Prostate gland (tissue), 2 donors: ENCODE results near the gene CFAP46. TPM values are rescaled to one million over a fixed set of nuclear protein-coding genes. Genes with fewer than 3 reads are reported as not detected.

Experiments
- DNase-seq: peaks from one replicate; pipeline ENCODE4 v3.0.0-alpha.2; 2019; ENCODE audit warnings: low spot score
- H3K27ac ChIP-seq, 2 donors: fragments of 200-600 bp; sonication (generic); 2 replicates each; pipeline ENCODE4 v1.5.1; 2017 to 2019
- H3K27me3 ChIP-seq: fragments of 200-600 bp; sonication (generic); replicated peaks from 2 replicates; pipeline ENCODE4 v1.5.1; 2019; ENCODE audit not compliant: insufficient read depth
- H3K36me3 ChIP-seq, 2 donors: fragments of 200-600 bp; sonication (generic); 1 replicate in 1 of 2; 2 replicates in 1 of 2; pipeline versions ENCODE4 v1.5.1 to v1.8.1; 2017 to 2019
- H3K4me1 ChIP-seq: fragments of 200-600 bp; sonication (generic); replicated peaks from 2 replicates; pipeline ENCODE4 v1.5.1; 2019
- H3K4me3 ChIP-seq, 2 donors: fragments of 200-600 bp; sonication (generic); 2 replicates each; pipeline ENCODE4 v1.5.1; 2017 to 2019
- H3K9me3 ChIP-seq: fragments of 200-600 bp; sonication (generic); 2 replicates; pipeline ENCODE4 v1.5.1; 2017
- POLR2A ChIP-seq: fragments of 450-650 bp; IDR thresholded peaks from one replicate; pipeline ENCODE4 v1.6.1; 2016; ENCODE audit warnings: antibody characterized with exemption, mild to moderate bottlenecking
- POLR2AphosphoS5 ChIP-seq: sonication (generic); formaldehyde crosslinking; IDR thresholded peaks from one replicate; pipeline ENCODE4 v1.6.1; 2017; ENCODE audit warnings: antibody characterized with exemption
- WGBS: methylation state at CpG from one replicate; pipeline ENCODE4 v1.1.5; 2018; 5-methylcytosine and 5-hydroxymethylcytosine counted together
- intact Hi-C: fragments of 100-400 bp; cut with DNase I; formaldehyde crosslinking; loops from one replicate; pipeline ENCODE4 v1.14.2; 2022
- total RNA-seq, 2 donors: library from RNA; depleted of rRNA; stranded (reverse); fragments of >200 nt; gene quantifications; one replicate each; pipeline ENCODE4 v1.1.0, GENCODE V29; 2016
- TF ChIP-seq, protein P1 (sequence below), 4 experiments: fragments of 200-600 bp in 2 of 4; fragments of 450-650 bp in 2 of 4; sonication (generic) in 2 of 4; IDR thresholded peaks; 1 replicate in 3 of 4; 2 replicates in 1 of 4; pipeline ENCODE4 v1.5.1; 2016 to 2019; ENCODE audit warnings: antibody characterized with exemption in 4 of 4, mild to moderate bottlenecking in 2 of 4, moderate library complexity in 2 of 4

CFAP46 gene
- total RNA-seq, 2 donors from 2014 or later = 1.4 to 9.3 TPM

DNA sequence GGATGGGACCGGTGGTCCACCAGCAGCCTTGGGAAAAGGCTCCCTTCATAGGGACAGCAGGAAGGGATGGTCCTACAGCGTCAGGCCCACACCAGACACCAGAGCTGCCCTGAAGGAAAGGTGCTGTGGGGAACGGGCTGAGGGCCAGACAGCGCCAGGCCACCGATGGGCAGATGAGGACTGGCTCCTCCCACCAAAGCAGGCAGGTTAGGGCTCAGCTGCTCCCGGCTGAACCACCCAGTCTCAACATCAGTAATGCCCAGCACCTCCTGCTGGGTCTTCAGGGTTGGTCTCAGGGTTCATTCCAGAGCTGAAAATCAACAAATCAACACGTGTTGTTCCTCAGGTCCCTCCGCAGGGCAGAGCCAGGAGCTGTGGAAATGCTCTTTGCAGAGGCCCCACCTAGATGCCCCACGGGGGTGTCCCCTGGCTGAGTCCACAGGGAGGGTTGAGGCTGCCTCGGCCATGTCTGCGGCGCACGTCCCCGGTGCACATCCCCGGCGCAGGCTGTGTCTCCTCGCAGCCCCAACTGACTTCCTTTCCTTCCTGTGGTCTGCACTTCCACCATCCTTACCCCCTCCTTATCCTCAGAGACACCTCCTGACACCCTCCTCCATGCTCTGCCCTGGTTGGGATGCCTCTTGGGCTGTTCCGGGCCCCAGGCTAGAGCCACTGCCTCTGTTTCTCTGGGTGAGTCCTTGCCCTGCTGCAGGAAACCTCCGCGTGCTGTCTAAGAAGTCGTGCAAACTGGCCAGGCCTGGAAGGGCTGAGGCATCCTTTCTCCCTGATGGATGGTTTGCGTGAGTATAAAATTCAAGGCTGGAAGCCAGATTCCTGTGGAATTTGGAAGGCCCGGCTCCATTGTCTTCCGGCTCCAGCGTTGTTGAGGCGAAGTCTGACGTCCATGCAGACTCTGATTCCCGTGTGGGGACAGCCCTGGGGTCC is 32.8 kb upstream of the CFAP46 start:
- intact Hi-C loops = no loop called here
- Histone ChIP-seq H3K4me3 (no peak overlapping the region), H3K36me3 (no peaks in the 10 kb centered on the region), H3K27me3 (peaks cover 25% of the 10 kb centered on the region), H3K4me1 (no peaks in the 10 kb centered on the region), H3K27ac (no peak overlapping the region), H3K9me3 (no peaks in the 10 kb centered on the region)
- no peak for TF ChIP-seq POLR2AphosphoS5
- 61% methylated on average over 26 of the region's 28 CpGs for WGBS
- DNase-seq = no peak

DNA sequence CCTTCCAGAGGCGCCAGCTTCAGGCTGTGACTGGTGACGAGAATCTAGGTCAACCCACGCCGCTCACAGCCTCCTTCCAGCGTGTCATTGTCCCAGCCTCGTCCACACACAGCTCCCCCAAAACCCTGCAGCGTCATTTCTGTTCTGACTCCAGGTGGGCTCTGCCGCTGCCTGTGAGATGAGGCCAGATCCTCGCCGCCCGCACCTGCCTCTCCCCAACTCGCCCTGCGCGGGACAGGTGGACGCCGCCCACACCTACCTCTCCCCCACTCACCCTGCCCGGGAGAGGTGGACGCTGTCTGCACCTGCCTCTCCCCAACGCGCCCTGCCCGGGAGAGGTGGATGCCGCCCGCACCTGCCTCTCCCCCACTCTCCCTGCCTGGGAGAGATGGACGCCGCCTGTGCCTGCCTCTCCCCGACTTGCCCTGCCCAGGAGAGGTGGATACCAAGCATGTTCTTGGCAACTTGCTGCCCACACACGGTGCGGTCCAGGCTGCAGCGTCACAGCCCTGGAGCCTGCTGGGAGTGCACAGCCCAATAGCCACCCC is 32.0 kb upstream of the CFAP46 start:
- peaks cover 25% of the 10 kb centered on the region for H3K27me3 ChIP-seq
- intact Hi-C loops = no loop called here
- H3K9me3 ChIP-seq = no peaks in the 10 kb centered on the region
- WGBS = 57% methylated on average over 29 of the region's 29 CpGs
- TF ChIP-seq, protein P1, sequence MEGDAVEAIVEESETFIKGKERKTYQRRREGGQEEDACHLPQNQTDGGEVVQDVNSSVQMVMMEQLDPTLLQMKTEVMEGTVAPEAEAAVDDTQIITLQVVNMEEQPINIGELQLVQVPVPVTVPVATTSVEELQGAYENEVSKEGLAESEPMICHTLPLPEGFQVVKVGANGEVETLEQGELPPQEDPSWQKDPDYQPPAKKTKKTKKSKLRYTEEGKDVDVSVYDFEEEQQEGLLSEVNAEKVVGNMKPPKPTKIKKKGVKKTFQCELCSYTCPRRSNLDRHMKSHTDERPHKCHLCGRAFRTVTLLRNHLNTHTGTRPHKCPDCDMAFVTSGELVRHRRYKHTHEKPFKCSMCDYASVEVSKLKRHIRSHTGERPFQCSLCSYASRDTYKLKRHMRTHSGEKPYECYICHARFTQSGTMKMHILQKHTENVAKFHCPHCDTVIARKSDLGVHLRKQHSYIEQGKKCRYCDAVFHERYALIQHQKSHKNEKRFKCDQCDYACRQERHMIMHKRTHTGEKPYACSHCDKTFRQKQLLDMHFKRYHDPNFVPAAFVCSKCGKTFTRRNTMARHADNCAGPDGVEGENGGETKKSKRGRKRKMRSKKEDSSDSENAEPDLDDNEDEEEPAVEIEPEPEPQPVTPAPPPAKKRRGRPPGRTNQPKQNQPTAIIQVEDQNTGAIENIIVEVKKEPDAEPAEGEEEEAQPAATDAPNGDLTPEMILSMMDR (IDR thresholded peaks at IDR 0.05) = no peak
- H3K27ac ChIP-seq = no peak overlapping the region
- H3K36me3 ChIP-seq = no peaks in the 10 kb centered on the region
- no peaks in the 10 kb centered on the region for H3K4me1 ChIP-seq
- no peak for DNase-seq
- H3K4me3 ChIP-seq = no peak overlapping the region

DNA sequence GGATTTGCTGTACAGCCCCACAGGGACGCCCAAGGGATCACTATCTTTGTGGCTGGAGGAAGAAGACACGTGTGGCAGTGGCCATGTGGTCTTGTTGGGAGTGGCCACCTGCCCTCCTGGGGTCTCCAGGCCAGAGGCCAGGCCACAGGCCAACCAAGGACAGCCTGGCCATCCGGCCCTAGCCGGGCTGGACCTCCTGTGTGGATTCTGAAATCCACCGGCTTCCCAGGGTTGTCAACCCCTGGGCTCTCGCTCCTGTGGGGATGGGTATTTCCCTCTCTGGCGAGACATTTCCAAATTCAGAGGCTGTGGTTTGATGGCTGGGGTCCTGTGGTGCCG is 31.5 kb upstream of the CFAP46 start:
- intact Hi-C loops = no loop called here
- TF ChIP-seq, protein P1 (IDR thresholded peaks at IDR 0.05) = no peak
- TF ChIP-seq POLR2AphosphoS5 = no peak
- no peak for TF ChIP-seq POLR2A
- no peak overlapping the region for H3K27ac ChIP-seq
- H3K27me3 ChIP-seq = peaks cover 25% of the 10 kb centered on the region
- H3K4me3 ChIP-seq = no peak overlapping the region
- H3K36me3 ChIP-seq = no peaks in the 10 kb centered on the region
- H3K4me1 ChIP-seq = no peaks in the 10 kb centered on the region
- no peaks in the 10 kb centered on the region for H3K9me3 ChIP-seq
- WGBS = 92% methylated on average over 7 of the region's 8 CpGs
- DNase-seq = no peak

DNA sequence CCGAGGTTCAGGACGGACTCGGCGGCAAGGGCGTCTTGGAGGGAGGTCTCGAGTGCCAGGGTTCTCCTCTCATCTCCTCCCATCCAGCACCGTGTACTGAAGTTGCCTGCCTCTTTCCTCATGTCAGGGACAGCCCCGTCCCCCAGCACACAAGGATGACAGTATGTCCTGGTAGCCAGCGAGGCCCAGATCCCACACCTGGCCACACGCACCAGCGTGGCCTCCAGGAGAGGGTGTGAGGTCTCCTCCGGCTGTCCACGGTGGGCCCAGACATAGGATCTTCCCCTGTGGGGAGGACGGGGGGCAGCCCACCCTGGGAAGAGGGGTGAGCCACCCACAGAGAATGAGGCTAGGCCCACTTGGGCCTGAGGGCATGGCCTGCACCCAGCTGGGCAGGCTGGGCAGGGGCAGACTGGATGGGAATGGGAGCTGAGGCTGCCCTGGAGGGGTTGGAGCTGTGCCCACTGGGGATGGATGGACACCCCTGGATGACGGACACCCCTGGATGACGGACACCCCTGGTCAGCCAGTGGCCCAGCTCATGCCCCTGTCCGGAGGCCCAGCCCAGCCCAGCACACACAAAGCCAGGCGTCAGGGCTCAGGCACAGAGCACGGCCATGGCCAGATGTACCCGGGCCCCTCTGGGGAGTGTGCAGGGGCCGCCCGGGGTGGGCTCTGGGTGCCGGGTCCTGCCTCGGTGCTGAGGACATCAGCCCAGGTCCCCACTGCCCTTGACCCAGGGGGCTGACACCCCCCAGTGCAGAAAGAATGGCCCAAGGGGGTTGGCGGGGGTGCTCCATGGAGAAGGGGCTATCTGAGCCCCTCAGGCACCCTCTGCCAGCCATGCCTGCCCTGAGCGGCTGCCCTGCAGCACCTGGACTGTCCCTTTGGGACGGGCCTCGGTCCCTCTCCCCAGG is 30.9 kb upstream of the CFAP46 start:
- H3K36me3 ChIP-seq = no peaks in the 10 kb centered on the region
- H3K27ac ChIP-seq = no peak overlapping the region
- no peaks in the 10 kb centered on the region for H3K9me3 ChIP-seq
- TF ChIP-seq POLR2AphosphoS5 (no peak), POLR2A (no peak)
- TF ChIP-seq, protein P1 (IDR thresholded peaks at IDR 0.05) = no peak
- no peak overlapping the region for H3K4me3 ChIP-seq
- peaks cover 25% of the 10 kb centered on the region for H3K27me3 ChIP-seq
- DNase-seq = no peak
- 86% methylated on average over 20 of the region's 28 CpGs for WGBS
- no peaks in the 10 kb centered on the region for H3K4me1 ChIP-seq
- intact Hi-C loops = no loop called here
